Panc1 (cell line): ENCODE measurements around the gene DIDO1. TPM values are rescaled to one million over a fixed set of nuclear protein-coding genes. Genes with fewer than 3 reads are reported as not detected.

Experiments used
- ATAC-seq: fragments of 200-7000 bp; cut with Tn5 transposase; 2 replicates; pipeline ENCODE4 v1.9.1; 2020; ENCODE audit warnings: mild to moderate bottlenecking, moderate library complexity
- BruUV-seq: library from RNA; stranded (reverse); fragments of 400-500 nt; replicated peaks from 2 replicates; lab custom pipeline; 2021; lab: Mats Ljungman, UMichigan
- CTCF ChIA-PET: fragments of 300-600 bp; sonication (Branson Sonifier 250); formaldehyde crosslinking; loops from one replicate; lab custom pipeline; 2022; ENCODE audit warnings: antibody characterized with exemption; lab: Charles Lee
- POLR2A ChIA-PET: fragments of 300-600 bp; sonication (Branson Sonifier 250); formaldehyde crosslinking; loops from one replicate; lab custom pipeline; 2022; ENCODE audit warnings: antibody characterized with exemption; lab: Charles Lee
- DNase-seq: peaks from one replicate; pipeline ENCODE4 v3.0.0-alpha.2; 2010; ENCODE audit warnings: low read depth, low spot score
- H3K27ac ChIP-seq: 2 replicates; pipeline ENCODE4 v1.5.1; 2011; ENCODE audit warnings: mild to moderate bottlenecking, low read length, inconsistent platforms
- H3K27me3 ChIP-seq: fragments of 200-500 bp; sonication (Bioruptor generic); 2 replicates; pipeline ENCODE4 v1.6.0; 2014; ENCODE audit warnings: low read length, inconsistent platforms; ENCODE audit not compliant: control insufficient read depth, insufficient read depth
- H3K36me3 ChIP-seq: fragments of 200-500 bp; sonication (Bioruptor generic); 2 replicates; pipeline ENCODE4 v1.5.1; 2014; ENCODE audit warnings: inconsistent platforms, mild to moderate bottlenecking, low read length, moderate library complexity; ENCODE audit not compliant: control insufficient read depth, insufficient read depth
- H3K4me1 ChIP-seq: 2 replicates; pipeline ENCODE4 v1.5.1; 2011; ENCODE audit warnings: inconsistent platforms, mild to moderate bottlenecking, low read length, moderate library complexity; ENCODE audit not compliant: control insufficient read depth, insufficient read depth
- H3K4me3 ChIP-seq, 2 experiments: 2 replicates each; pipeline ENCODE4 v1.5.1; 2011 to 2012; ENCODE audit warnings: low read depth in 2 of 2, low read length in 2 of 2, mild to moderate bottlenecking in 2 of 2, inconsistent platforms in 1 of 2, moderate library complexity in 1 of 2
- H3K9me3 ChIP-seq: fragments of 200-500 bp; sonication (Bioruptor generic); 2 replicates; pipeline ENCODE4 v1.5.1; 2014; ENCODE audit warnings: low read depth, mild to moderate bottlenecking, inconsistent platforms, low read length, moderate library complexity; ENCODE audit not compliant: control insufficient read depth, insufficient read depth
- CTCF ChIP-seq: fragments of 450-650 bp; IDR thresholded peaks from 2 replicates; pipeline ENCODE4 v1.5.1; 2017; ENCODE audit warnings: mild to moderate bottlenecking
- POLR2AphosphoS5 ChIP-seq: IDR thresholded peaks from 2 replicates; pipeline ENCODE4 v1.6.1; 2012; ENCODE audit warnings: mild to moderate bottlenecking, low read depth, low read length, moderate library complexity
- REST ChIP-seq, 2 experiments: IDR thresholded peaks; 2 replicates each; pipeline ENCODE4 v1.6.1; 2011 to 2012; ENCODE audit warnings: low read depth in 2 of 2, control low read depth in 1 of 2, low read length in 1 of 2, mild to moderate bottlenecking in 1 of 2, moderate library complexity in 1 of 2; ENCODE audit not compliant: insufficient read depth in 1 of 2
- SIN3A ChIP-seq: IDR thresholded peaks from 2 replicates; pipeline ENCODE4 v1.6.1; 2012; ENCODE audit warnings: low read depth, mild to moderate bottlenecking, low read length, moderate library complexity, borderline replicate concordance; ENCODE audit not compliant: insufficient read depth
- TCF7L2 ChIP-seq: IDR thresholded peaks from 2 replicates; pipeline ENCODE4 v1.6.1; 2011; ENCODE audit warnings: mild to moderate bottlenecking, low read depth, low read length, inconsistent platforms
- in situ Hi-C: cut with HindIII; loops from 2 replicates; pipeline ENCODE4 v1.10.0; 2016; ENCODE audit warnings: low sequenced_read_pairs, low pct_unique_long_range_greater_than_20kb
- intact Hi-C: fragments of 100-400 bp; cut with micrococcal nuclease; formaldehyde crosslinking; loops from one replicate; pipeline ENCODE4 v1.10.0; 2022; ENCODE audit not compliant: unreplicated experiment
- total RNA-seq: library from RNA; stranded (reverse); gene quantifications from one replicate; pipeline ENCODE4 v1.2.1, GENCODE V29; 2021; ENCODE audit not compliant: unreplicated experiment

The DIDO1 gene
- total RNA-seq, 1 experiment from 2014 or later, result 57.3 TPM

GRCh38 chr20:62907384-62908317 lies 18.7 kb downstream of the DIDO1 start:
- peaks cover 43% of the 10 kb centered on the region for H3K36me3 ChIP-seq
- H3K4me1 ChIP-seq, result no peaks in the 10 kb centered on the region
- TF ChIP-seq SIN3A, result no peak
- no peak; the same call in none of the 2 replicates for TF ChIP-seq CTCF
- no peak for TF ChIP-seq TCF7L2
- TF ChIP-seq REST (IDR thresholded peaks at IDR 0.05; ENCODE audit: insufficient read depth in 1 of 2, low read depth in 2 of 2, low read length in 1 of 2), result no peak
- no peak for TF ChIP-seq POLR2AphosphoS5
- DNase-seq (no peak), ATAC-seq (peak; percentile 51; the same call in 1 of the 2 replicates)
- no peak overlapping the region for H3K4me3 ChIP-seq
- H3K9me3 ChIP-seq, result no peaks in the 10 kb centered on the region
- no peak overlapping the region for H3K27ac ChIP-seq
- H3K27me3 ChIP-seq, result no peaks in the 10 kb centered on the region
- CTCF ChIA-PET, result interaction anchor here (0.6 to 1.1 kb wide), 3 partner anchors 8 to 11 kb away, joined by 3 to 4 read pairs (median 3); no protein-coding TSS in a partner anchor
- BruUV-seq, result no TSS peak
- in situ Hi-C loops, result no loop called here
- POLR2A ChIA-PET, result no interaction called here
- intact Hi-C loops, result no loop called here

- Histone ChIP-seq H3K27ac (no peak overlapping the region), H3K27me3 (no peaks in the 10 kb centered on the region), H3K36me3 (peaks cover 49% of the 10 kb centered on the region), H3K4me3 (no peak overlapping the region), H3K9me3 (no peaks in the 10 kb centered on the region), H3K4me1 (no peaks in the 10 kb centered on the region)
- no TSS peak for BruUV-seq
- no peak for DNase-seq
- TF ChIP-seq TCF7L2, result no peak
- TF ChIP-seq POLR2AphosphoS5, result no peak
- TF ChIP-seq SIN3A, result no peak
- TF ChIP-seq CTCF, result no peak
- TF ChIP-seq REST (IDR thresholded peaks at IDR 0.05; ENCODE audit: insufficient read depth in 1 of 2, low read depth in 2 of 2, low read length in 1 of 2), result no peak
- ChIA-PET CTCF (interaction anchor here (0.6 to 1.1 kb wide), 2 partner anchors 9 to 12 kb away, joined by 3 to 4 read pairs; no protein-coding TSS in a partner anchor), POLR2A (no interaction called here)
- in situ Hi-C loops, result no loop called here
- intact Hi-C loops, result no loop called here
- ATAC-seq, result no peak
Observed at GRCh38 chr20:62906647-62907375, 19.5 kb downstream of the DIDO1 start.
